Measurements from ENCODE around the gene OLFML2A. TPM values are rescaled to one million over a fixed set of nuclear protein-coding genes. Genes with fewer than 3 reads are reported as not detected.

OLFML2A gene
- total and polyA plus RNA-seq, 2 of the 13 experiments (the other 11 are each of a cell fraction or from before 2014, with no cell fraction given), result 0.01 to 0.02 TPM

DNA sequence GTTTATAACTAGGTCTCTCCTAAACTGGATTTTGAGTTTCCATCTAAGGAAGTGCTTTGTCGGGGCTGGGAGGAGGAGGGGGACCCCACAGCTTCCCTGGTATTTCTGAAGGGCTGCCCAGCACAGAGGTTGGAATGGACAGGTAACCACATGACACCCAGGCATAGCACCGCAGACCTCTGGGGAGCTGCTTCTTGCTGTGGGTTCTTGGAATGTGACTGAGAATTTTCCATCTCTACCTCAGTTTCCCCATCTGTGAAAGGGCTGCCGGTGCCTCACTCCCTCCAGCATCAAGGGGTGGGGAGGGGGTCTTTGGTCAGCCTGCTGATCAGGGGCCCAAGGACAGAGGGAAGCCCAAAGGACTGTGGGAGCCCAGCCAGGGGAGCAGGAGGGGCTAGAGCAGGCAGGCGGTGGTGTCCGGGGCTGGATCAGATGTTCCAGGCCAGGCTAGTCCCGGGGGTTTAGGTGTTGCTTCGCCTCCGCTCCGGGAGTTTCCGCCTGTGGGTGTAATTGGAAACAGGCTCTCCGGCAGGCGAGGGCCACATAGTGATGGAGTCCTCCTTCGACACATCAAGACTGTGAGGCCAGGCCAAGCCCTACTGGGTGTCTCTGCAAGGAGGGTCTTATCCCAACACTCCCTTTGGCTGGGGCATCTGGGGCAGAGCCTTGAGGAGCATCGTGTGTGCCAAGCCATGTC, 3.3 kb downstream of the OLFML2A start (continued):
- TF ChIP-seq, protein P1, sequence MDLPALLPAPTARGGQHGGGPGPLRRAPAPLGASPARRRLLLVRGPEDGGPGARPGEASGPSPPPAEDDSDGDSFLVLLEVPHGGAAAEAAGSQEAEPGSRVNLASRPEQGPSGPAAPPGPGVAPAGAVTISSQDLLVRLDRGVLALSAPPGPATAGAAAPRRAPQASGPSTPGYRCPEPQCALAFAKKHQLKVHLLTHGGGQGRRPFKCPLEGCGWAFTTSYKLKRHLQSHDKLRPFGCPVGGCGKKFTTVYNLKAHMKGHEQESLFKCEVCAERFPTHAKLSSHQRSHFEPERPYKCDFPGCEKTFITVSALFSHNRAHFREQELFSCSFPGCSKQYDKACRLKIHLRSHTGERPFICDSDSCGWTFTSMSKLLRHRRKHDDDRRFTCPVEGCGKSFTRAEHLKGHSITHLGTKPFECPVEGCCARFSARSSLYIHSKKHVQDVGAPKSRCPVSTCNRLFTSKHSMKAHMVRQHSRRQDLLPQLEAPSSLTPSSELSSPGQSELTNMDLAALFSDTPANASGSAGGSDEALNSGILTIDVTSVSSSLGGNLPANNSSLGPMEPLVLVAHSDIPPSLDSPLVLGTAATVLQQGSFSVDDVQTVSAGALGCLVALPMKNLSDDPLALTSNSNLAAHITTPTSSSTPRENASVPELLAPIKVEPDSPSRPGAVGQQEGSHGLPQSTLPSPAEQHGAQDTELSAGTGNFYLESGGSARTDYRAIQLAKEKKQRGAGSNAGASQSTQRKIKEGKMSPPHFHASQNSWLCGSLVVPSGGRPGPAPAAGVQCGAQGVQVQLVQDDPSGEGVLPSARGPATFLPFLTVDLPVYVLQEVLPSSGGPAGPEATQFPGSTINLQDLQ (CRISPR knock-in tag; IDR thresholded peaks at IDR 0.05), result no peak
- TF ChIP-seq GATAD2A (CRISPR knock-in tag; IDR thresholded peaks at IDR 0.05) (no peak), CAMTA2 (CRISPR knock-in tag; IDR thresholded peaks at IDR 0.05; ENCODE audit: borderline replicate concordance) (no peak), ZNF652 (CRISPR knock-in tag; IDR thresholded peaks at IDR 0.05; ENCODE audit: borderline replicate concordance, low read depth) (no peak; the same call in 1 of the 2 replicates)
- TF ChIP-seq, protein P2, sequence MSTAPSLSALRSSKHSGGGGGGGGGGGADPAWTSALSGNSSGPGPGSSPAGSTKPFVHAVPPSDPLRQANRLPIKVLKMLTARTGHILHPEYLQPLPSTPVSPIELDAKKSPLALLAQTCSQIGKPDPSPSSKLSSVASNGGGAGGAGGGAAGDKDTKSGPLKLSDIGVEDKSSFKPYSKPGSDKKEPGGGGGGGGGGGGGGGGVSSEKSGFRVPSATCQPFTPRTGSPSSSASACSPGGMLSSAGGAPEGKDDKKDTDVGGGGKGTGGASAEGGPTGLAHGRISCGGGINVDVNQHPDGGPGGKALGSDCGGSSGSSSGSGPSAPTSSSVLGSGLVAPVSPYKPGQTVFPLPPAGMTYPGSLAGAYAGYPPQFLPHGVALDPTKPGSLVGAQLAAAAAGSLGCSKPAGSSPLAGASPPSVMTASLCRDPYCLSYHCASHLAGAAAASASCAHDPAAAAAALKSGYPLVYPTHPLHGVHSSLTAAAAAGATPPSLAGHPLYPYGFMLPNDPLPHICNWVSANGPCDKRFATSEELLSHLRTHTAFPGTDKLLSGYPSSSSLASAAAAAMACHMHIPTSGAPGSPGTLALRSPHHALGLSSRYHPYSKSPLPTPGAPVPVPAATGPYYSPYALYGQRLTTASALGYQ (CRISPR knock-in tag; IDR thresholded peaks at IDR 0.05), result no peak
- TF ChIP-seq, protein P3, sequence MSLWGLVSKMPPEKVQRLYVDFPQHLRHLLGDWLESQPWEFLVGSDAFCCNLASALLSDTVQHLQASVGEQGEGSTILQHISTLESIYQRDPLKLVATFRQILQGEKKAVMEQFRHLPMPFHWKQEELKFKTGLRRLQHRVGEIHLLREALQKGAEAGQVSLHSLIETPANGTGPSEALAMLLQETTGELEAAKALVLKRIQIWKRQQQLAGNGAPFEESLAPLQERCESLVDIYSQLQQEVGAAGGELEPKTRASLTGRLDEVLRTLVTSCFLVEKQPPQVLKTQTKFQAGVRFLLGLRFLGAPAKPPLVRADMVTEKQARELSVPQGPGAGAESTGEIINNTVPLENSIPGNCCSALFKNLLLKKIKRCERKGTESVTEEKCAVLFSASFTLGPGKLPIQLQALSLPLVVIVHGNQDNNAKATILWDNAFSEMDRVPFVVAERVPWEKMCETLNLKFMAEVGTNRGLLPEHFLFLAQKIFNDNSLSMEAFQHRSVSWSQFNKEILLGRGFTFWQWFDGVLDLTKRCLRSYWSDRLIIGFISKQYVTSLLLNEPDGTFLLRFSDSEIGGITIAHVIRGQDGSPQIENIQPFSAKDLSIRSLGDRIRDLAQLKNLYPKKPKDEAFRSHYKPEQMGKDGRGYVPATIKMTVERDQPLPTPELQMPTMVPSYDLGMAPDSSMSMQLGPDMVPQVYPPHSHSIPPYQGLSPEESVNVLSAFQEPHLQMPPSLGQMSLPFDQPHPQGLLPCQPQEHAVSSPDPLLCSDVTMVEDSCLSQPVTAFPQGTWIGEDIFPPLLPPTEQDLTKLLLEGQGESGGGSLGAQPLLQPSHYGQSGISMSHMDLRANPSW (CRISPR knock-in tag; IDR thresholded peaks at IDR 0.05; ENCODE audit: borderline replicate concordance), result no peak

Data from HepG2 (cell line).